Measurements from ENCODE around the gene DDX1.

The DDX1 gene

DNA sequence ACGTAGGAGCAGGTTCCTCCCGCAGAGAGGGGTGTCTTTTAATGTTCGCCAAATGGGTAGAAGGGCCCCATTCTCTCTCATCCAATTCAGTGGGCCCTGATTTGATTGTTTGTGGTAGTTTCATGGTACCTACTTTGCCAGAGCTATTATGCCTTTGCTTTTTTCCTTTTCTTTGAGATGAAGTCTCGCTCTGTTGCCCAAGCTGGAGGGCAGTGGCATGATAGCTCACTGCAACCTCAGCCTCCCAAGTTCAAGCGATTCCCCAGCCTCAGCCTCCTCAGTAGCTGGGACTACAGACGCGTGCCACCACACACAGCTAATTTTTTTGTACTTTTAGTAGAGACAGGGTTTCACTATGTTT, 59.7 kb downstream of the DDX1 start (continued):
- TF ChIP-seq, protein P1, sequence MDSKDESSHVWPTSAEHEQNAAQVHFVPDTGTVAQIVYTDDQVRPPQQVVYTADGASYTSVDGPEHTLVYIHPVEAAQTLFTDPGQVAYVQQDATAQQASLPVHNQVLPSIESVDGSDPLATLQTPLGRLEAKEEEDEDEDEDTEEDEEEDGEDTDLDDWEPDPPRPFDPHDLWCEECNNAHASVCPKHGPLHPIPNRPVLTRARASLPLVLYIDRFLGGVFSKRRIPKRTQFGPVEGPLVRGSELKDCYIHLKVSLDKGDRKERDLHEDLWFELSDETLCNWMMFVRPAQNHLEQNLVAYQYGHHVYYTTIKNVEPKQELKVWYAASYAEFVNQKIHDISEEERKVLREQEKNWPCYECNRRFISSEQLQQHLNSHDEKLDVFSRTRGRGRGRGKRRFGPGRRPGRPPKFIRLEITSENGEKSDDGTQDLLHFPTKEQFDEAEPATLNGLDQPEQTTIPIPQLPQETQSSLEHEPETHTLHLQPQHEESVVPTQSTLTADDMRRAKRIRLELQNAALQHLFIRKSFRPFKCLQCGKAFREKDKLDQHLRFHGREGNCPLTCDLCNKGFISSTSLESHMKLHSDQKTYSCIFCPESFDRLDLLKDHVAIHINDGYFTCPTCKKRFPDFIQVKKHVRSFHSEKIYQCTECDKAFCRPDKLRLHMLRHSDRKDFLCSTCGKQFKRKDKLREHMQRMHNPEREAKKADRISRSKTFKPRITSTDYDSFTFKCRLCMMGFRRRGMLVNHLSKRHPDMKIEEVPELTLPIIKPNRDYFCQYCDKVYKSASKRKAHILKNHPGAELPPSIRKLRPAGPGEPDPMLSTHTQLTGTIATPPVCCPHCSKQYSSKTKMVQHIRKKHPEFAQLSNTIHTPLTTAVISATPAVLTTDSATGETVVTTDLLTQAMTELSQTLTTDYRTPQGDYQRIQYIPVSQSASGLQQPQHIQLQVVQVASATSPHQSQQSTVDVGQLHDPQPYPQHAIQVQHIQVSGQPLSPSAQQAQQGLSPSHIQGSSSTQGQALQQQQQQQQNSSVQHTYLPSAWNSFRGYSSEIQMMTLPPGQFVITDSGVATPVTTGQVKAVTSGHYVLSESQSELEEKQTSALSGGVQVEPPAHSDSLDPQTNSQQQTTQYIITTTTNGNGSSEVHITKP (tag by site-specific recombination; IDR thresholded peaks at IDR 0.05) = no peak
- TF ChIP-seq ZNF184 (tag by site-specific recombination; IDR thresholded peaks at IDR 0.05) = no peak
- TF ChIP-seq, protein P2, sequence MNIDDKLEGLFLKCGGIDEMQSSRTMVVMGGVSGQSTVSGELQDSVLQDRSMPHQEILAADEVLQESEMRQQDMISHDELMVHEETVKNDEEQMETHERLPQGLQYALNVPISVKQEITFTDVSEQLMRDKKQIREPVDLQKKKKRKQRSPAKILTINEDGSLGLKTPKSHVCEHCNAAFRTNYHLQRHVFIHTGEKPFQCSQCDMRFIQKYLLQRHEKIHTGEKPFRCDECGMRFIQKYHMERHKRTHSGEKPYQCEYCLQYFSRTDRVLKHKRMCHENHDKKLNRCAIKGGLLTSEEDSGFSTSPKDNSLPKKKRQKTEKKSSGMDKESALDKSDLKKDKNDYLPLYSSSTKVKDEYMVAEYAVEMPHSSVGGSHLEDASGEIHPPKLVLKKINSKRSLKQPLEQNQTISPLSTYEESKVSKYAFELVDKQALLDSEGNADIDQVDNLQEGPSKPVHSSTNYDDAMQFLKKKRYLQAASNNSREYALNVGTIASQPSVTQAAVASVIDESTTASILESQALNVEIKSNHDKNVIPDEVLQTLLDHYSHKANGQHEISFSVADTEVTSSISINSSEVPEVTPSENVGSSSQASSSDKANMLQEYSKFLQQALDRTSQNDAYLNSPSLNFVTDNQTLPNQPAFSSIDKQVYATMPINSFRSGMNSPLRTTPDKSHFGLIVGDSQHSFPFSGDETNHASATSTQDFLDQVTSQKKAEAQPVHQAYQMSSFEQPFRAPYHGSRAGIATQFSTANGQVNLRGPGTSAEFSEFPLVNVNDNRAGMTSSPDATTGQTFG (tag by site-specific recombination; IDR thresholded peaks at IDR 0.05; ENCODE audit: borderline replicate concordance) = no peak

DNA sequence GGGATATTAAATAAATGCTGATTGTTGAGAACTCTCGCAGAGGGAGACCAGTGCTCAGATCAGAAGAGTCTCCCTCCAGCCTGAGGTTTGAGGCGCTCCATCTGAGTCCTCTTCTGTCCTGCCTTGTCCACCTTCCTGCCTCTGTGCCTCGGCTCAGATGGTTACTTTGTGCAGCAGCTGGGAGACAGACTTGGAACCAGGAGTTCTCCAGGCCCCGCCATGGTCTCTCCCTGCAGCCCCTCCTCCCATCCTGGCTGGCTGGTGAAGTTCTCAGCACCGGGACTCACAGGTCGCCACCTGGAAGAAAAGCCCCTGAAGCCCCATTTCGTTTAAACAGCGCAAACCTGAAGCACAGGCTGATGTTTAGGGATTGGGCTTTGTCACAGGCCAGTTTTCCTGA, 60.6 kb downstream of the DDX1 start:
- H3K9me3 ChIP-seq (ENCODE audit: control insufficient read depth, insufficient read depth, low read depth, low read length) = no peaks in the 10 kb centered on the region
- POLR2A ChIA-PET = interaction anchor here (0.6 kb wide), 1 partner anchor 435 kb away, joined by 4 read pairs; no protein-coding TSS in a partner anchor

DNA sequence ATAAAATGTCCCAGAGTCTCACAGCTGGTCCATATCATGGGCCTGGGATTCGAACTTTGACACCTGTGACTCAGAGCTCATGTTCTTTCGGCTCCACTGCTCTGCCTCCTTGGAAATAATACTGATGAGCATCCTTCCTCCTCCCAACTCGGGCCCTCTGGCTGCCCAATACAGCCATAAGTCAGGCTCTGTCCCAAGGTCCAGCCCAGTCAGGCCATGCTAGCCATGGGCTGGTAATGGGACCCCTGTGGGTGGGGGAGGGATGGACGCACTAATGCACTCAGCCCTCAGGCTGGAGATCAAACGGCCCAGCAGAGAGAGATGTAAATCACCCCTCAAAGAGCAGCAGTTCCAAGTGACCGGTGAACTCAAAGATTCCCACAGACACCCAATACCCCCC, 61.1 kb downstream of the DDX1 start:
- ChIA-PET CTCF (no interaction called here), POLR2A (no interaction called here)
- Histone ChIP-seq H3K4me3 (ENCODE audit: low read depth, low read length) (no peak overlapping the region), H3K4me1 (ENCODE audit: control insufficient read depth, insufficient read depth, low read length) (no peaks in the 10 kb centered on the region), H3K27ac (ENCODE audit: extremely low read depth, low read depth, low read length) (no peak overlapping the region), H3K36me3 (ENCODE audit: control insufficient read depth in 2 of 2, insufficient read depth in 1 of 2, low read length in 2 of 2) (no peaks in the 10 kb centered on the region), H3K9me3 (ENCODE audit: control insufficient read depth, insufficient read depth, low read depth, low read length) (no peaks in the 10 kb centered on the region)
- TF ChIP-seq ZNF341 (tag by site-specific recombination; IDR thresholded peaks at IDR 0.05; ENCODE audit: low read depth) (no peak), GLI4 (tag by site-specific recombination; IDR thresholded peaks at IDR 0.05) (no peak)
- TF ChIP-seq, protein P3, sequence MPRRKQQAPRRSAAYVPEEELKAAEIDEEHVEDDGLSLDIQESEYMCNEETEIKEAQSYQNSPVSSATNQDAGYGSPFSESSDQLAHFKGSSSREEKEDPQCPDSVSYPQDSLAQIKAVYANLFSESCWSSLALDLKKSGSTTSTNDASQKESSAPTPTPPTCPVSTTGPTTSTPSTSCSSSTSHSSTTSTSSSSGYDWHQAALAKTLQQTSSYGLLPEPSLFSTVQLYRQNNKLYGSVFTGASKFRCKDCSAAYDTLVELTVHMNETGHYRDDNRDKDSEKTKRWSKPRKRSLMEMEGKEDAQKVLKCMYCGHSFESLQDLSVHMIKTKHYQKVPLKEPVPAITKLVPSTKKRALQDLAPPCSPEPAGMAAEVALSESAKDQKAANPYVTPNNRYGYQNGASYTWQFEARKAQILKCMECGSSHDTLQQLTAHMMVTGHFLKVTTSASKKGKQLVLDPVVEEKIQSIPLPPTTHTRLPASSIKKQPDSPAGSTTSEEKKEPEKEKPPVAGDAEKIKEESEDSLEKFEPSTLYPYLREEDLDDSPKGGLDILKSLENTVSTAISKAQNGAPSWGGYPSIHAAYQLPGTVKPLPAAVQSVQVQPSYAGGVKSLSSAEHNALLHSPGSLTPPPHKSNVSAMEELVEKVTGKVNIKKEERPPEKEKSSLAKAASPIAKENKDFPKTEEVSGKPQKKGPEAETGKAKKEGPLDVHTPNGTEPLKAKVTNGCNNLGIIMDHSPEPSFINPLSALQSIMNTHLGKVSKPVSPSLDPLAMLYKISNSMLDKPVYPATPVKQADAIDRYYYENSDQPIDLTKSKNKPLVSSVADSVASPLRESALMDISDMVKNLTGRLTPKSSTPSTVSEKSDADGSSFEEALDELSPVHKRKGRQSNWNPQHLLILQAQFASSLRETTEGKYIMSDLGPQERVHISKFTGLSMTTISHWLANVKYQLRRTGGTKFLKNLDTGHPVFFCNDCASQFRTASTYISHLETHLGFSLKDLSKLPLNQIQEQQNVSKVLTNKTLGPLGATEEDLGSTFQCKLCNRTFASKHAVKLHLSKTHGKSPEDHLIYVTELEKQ (tag by site-specific recombination; IDR thresholded peaks at IDR 0.05; ENCODE audit: borderline replicate concordance) = no peak

More for the DNA sequence above, 60.6 kb downstream of the DDX1 start:
- H3K36me3 ChIP-seq (ENCODE audit: control insufficient read depth in 2 of 2, insufficient read depth in 1 of 2, low read length in 2 of 2) = no peaks in the 10 kb centered on the region
- no peak overlapping the region for H3K27ac ChIP-seq (ENCODE audit: extremely low read depth, low read depth, low read length)
- TF ChIP-seq KLF16 (tag by site-specific recombination; IDR thresholded peaks at IDR 0.05) = no peak
- TF ChIP-seq, protein P4, sequence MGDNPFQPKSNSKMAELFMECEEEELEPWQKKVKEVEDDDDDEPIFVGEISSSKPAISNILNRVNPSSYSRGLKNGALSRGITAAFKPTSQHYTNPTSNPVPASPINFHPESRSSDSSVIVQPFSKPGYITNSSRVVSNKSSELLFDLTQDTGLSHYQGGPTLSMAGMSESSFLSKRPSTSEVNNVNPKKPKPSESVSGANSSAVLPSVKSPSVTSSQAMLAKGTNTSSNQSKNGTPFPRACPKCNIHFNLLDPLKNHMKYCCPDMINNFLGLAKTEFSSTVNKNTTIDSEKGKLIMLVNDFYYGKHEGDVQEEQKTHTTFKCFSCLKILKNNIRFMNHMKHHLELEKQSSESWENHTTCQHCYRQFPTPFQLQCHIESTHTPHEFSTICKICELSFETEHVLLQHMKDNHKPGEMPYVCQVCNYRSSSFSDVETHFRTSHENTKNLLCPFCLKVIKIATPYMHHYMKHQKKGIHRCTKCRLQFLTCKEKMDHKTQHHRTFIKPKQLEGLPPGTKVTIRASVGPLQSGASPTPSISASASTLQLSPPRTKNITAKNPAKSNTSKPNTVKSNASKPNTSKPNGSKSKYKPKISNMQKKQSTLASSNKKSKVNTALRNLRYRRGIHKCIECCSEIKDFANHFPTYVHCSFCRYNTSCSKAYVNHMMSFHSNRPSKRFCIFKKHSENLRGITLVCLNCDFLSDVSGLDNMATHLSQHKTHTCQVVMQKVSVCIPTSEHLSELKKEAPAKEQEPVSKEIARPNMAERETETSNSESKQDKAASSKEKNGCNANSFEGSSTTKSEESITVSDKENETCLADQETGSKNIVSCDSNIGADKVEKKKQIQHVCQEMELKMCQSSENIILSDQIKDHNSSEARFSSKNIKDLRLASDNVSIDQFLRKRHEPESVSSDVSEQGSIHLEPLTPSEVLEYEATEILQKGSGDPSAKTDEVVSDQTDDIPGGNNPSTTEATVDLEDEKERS (tag by site-specific recombination; IDR thresholded peaks at IDR 0.05) = no peak
- TF ChIP-seq, protein P5, sequence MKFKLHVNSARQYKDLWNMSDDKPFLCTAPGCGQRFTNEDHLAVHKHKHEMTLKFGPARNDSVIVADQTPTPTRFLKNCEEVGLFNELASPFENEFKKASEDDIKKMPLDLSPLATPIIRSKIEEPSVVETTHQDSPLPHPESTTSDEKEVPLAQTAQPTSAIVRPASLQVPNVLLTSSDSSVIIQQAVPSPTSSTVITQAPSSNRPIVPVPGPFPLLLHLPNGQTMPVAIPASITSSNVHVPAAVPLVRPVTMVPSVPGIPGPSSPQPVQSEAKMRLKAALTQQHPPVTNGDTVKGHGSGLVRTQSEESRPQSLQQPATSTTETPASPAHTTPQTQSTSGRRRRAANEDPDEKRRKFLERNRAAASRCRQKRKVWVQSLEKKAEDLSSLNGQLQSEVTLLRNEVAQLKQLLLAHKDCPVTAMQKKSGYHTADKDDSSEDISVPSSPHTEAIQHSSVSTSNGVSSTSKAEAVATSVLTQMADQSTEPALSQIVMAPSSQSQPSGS (tag by site-specific recombination; IDR thresholded peaks at IDR 0.05; ENCODE audit: low read depth) = no peak
- no peak for TF ChIP-seq ZNF354C (tag by site-specific recombination; IDR thresholded peaks at IDR 0.05; ENCODE audit: borderline replicate concordance, low read depth)
- no peak for TF ChIP-seq ZNF423 (tag by site-specific recombination; IDR thresholded peaks at IDR 0.05)
- no peak for TF ChIP-seq ZNF555 (tag by site-specific recombination; conservative IDR thresholded peaks at IDR 0.05)
- TF ChIP-seq PRDM1 (tag by site-specific recombination; IDR thresholded peaks at IDR 0.05) = no peak
- H3K4me3 ChIP-seq (ENCODE audit: low read depth, low read length) = no peak overlapping the region
- H3K4me1 ChIP-seq (ENCODE audit: control insufficient read depth, insufficient read depth, low read length) = no peaks in the 10 kb centered on the region
- CTCF ChIA-PET = no interaction called here
